HL-60 (cell line): ENCODE data around the gene ACAA1.

Source experiments
- DNase-seq, 2 experiments: peaks; one replicate each; pipeline ENCODE4 v3.0.0-alpha.2; 2010 to 2020; ENCODE audit warnings: low read depth in 1 of 2, low spot score in 1 of 2
- H3K27ac ChIP-seq: fragments of 250-450 bp; sonication (Bioruptor Pico); replicated peaks from 2 replicates; pipeline ENCODE4 v1.5.1; 2020; ENCODE audit warnings: mild to moderate bottlenecking, moderate library complexity
- H3K27me3 ChIP-seq: fragments of 250-450 bp; sonication (Bioruptor Pico); 2 replicates; pipeline ENCODE4 v1.5.1; 2021; ENCODE audit warnings: mild to moderate bottlenecking, moderate library complexity; ENCODE audit not compliant: insufficient read depth, poor library complexity, severe bottlenecking
- H3K4me3 ChIP-seq: replicated peaks from 2 replicates; pipeline ENCODE4 v1.5.1; 2011; ENCODE audit warnings: mild to moderate bottlenecking, control low read depth, low read length; ENCODE audit not compliant: insufficient read depth
- CTCF ChIP-seq: IDR thresholded peaks from one replicate; pipeline ENCODE4 v1.5.1; 2011; ENCODE audit warnings: low read length, control low read depth, inconsistent platforms; ENCODE audit not compliant: insufficient read depth
- GABPA ChIP-seq: IDR thresholded peaks from 2 replicates; pipeline ENCODE4 v1.6.1; 2012; ENCODE audit warnings: low read depth
- POLR2AphosphoS5 ChIP-seq: IDR thresholded peaks from 2 replicates; pipeline ENCODE4 v1.6.1; 2012; ENCODE audit warnings: low read depth
- REST ChIP-seq: IDR thresholded peaks from 2 replicates; pipeline ENCODE4 v1.6.1; 2012; ENCODE audit warnings: low read depth; ENCODE audit not compliant: insufficient replicate concordance
- SPI1 ChIP-seq: IDR thresholded peaks from 2 replicates; pipeline ENCODE4 v1.6.1; 2012; ENCODE audit warnings: low read depth, mild to moderate bottlenecking, borderline replicate concordance

Gene ACAA1

GRCh38 chr3:38105525-38105924 lies 31.4 kb downstream of the ACAA1 start:
- TF ChIP-seq CTCF, result no peak
- TF ChIP-seq REST, result no peak
- no peak for TF ChIP-seq POLR2AphosphoS5
- no peak for TF ChIP-seq SPI1
- no peak for TF ChIP-seq GABPA
- Histone ChIP-seq H3K27me3 (no peaks in the 10 kb centered on the region), H3K4me3 (no peak overlapping the region), H3K27ac (no peak overlapping the region)
- no peak for DNase-seq

- no peak overlapping the region for H3K4me3 ChIP-seq
- H3K27me3 ChIP-seq, result no peaks in the 10 kb centered on the region
- no peak overlapping the region for H3K27ac ChIP-seq
- DNase-seq, result peak; percentile 36 to 71
- TF ChIP-seq POLR2AphosphoS5 (no peak), REST (no peak), CTCF (no peak)
Observed at GRCh38 chr3:38102444-38102814, 34.5 kb downstream of the ACAA1 start.

- DNase-seq, result peak in 1 of 2 experiments; percentile 42
- no peak for TF ChIP-seq REST
- TF ChIP-seq POLR2AphosphoS5, result no peak
- TF ChIP-seq SPI1, result no peak
- TF ChIP-seq GABPA, result no peak
- no peak for TF ChIP-seq CTCF
- H3K27me3 ChIP-seq, result no peaks in the 10 kb centered on the region
Observed at GRCh38 chr3:38101811-38102443, 35.0 kb downstream of the ACAA1 start.

More at GRCh38 chr3:38101811-38102443, 35.0 kb downstream of the ACAA1 start:
- H3K4me3 ChIP-seq, result no peak overlapping the region
- H3K27ac ChIP-seq, result no peak overlapping the region
